NCI-H1092 treated with DMSO at 0.1 percent for 48 hours (cell line): ENCODE measurements around the gene PARVG.

ENCODE experiments used
- DNase-seq: peaks from one replicate; lab custom pipeline; 2025; lab: John Stamatoyannopoulos, UW

The PARVG gene

DNA sequence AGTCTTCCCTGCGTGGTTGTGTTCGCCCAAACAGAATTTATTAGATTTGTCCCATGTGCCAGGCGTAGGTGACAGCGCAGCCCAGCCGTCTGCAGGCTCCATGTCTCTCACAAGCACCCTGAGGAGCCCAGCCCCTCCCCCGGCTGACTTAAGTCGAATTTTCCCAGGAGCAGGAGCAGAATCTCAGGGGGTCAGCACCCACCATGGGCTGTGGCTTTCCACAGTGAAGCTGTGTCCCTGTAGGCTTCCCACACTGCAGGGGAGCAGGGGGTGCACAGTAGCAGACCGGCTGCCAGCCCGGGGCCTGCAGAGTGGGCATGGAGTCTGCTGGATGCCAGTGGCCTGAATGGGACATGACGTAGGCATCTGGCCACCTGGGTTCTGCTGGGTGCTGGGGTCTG is 16.0 kb downstream of the PARVG start:
- DNase-seq = no peak

DNA sequence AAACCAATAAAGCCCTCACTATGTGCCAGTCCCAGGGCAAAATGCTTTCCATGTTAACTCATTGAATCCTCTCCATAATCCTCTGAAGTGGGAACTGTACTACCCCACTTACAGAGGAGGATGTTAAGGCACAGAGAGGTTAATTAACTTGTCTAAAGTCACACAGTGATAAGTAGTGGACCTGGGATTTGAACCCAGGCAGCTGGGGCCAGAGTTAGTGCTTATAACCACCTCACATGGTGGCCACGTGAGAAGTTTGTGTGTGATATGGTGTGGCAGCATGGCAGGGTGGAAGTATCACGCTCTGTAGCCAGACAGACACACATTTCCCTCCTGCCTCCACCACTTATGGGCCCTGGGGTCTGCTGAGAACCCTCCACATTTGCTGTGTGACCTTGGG is 16.5 kb downstream of the PARVG start:
- DNase-seq = no peak

DNA sequence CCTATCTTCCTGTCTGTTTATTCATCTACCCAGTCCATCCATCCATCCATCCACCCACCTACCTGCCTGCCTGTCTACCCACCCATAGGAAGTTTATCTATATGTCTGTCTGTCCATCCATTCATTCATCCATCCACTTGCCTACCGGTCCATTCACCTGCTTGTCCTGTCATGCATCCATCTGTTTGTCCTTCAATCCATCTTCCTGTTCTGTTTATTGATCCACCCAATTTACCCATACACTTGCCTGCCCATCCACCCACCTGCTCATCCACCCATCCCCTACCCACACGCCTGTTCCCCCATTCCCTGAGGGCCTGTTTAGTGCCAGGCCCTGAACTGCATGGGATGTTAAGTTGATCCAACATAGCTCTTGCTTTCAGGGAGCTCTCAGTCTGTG is 18.4 kb downstream of the PARVG start:
- DNase-seq = no peak

DNA sequence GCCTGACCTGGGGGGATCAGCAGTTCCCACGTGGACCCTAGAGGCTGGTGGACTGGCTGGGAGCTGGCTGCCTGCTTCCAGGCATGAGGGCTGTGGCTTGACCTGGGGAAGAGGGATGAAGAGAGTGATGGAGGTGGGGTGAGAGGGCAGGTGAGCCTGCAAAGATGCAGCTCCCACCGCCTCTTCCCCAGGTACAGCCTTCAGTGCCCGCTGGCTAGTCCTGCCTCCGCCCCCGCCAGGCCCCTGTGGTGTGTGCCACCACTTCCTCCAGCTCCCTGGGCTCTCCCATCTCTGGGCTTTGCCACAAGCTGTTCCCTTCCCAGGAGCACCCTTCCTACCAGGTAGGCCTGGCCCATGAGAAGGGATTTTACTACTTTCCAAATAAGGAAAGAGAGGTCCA is 19.1 kb downstream of the PARVG start:
- no peak for DNase-seq

DNA sequence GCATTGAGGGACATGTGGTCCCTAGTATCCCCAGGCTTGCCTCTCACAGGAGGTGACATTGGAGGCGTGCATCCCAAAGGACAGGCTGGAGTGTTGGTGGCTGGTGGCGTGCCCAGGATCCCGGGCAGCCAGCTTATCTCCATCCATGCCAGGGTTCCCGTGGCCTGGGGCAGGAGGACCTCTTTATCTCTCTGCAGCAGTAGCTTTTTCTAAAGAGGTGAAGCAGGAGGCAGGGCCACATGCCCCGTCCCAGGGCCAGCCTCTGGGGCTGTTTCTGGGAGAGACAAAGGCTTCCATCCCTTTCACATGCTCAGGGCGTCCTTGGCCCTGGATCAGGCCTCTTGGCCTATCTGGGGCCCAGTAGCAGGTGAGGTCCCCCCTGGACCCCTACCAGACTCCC is 19.7 kb downstream of the PARVG start:
- no peak for DNase-seq

DNA sequence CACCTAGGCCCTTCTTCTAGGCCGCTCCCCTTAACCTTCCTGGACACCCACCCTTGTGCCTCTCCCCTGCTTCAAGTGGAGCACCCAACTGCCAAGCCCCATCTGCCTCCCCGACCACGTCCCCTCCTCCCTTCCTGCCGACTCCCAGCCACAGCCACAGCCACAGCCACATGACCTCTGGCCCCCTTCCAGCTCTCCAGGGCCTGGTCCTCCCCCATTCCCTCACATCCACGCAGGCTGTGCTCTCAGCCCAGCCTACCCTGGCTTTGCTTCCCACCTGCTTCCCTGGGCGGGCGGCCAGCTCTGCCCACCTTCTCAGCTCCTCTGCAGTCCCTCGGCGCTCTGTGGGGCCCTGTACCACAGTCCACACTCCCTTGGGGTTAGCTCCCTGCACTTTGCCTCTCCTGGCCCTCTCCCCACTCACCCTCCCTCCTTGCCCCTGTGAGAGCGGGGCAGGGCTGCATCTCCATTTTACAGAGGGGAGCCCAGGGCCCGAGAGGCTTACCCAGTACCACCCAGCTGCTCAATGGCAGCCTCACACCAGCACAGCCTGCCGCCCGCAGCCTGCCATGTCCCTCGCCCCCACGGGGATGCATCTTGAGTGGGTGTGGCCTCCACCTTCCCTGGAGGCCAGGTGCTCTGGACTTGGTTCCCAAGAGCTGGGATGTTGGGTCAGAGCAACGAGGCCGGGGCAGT is 20.3 kb downstream of the PARVG start:
- DNase-seq = no peak

DNA sequence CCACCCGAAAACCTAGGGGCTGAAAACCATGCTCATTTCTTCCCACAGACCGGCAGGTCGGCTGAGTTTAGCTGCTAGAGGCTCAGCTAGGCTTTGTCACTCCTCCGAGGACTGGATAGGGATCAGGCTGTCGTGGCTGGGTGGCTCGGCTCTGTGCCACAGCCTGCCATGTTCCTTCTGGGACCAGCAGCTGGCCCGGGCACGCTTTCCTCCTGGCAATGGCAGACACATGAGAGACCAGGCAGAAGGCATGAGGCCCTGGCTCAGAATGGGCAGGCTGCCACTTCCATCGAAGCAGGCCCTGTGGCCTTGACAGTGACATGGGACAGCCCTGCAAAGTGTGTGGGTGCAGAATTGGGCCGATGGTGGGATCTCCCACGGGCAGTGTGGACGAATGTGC is 20.9 kb downstream of the PARVG start:
- DNase-seq = no peak

DNA sequence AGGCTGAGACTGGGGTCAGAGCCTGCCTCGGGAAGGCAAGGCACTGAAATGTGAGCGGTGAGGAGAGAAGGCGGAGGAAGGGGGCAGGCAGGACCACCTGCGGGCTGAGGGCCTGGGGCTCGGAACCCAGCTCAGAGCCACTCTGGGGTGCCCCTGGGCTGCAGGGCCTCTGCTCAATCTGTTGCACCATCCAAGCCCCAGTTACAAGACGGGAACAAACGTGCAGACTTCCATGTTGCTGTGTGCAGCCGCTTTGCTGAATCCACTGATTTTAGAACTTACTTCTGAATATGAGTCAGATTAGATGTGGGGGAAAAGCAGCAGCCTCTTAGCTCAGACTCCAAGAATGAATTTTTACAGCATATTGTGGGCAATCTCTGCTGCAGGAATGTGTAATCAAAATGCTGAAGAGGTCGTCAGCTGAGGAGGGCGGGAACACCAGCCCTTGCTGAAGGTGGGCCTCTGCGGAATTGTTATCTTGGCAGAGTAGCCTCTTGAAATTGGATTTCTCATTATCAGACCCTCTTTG is 21.6 kb downstream of the PARVG start:
- no peak for DNase-seq

DNA sequence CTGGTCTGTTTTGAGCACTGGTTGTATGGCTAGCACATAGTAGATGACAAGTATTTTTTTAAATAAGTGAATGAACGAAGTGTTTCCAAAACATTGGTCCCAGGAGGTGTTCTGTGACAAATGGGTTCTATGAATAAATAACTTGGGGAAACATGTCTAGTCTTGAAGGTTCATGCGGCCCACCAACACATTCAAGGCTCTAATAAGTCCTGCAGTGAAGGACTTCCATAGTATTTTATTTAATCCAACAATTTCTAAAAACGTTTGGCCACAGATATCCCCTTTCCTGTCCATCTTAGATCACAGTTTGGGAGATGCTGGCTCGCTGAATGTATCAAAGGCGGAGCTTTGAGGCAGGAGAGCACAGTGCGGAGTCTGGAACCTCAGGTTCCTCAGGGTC is 22.5 kb downstream of the PARVG start:
- DNase-seq = no peak

DNA sequence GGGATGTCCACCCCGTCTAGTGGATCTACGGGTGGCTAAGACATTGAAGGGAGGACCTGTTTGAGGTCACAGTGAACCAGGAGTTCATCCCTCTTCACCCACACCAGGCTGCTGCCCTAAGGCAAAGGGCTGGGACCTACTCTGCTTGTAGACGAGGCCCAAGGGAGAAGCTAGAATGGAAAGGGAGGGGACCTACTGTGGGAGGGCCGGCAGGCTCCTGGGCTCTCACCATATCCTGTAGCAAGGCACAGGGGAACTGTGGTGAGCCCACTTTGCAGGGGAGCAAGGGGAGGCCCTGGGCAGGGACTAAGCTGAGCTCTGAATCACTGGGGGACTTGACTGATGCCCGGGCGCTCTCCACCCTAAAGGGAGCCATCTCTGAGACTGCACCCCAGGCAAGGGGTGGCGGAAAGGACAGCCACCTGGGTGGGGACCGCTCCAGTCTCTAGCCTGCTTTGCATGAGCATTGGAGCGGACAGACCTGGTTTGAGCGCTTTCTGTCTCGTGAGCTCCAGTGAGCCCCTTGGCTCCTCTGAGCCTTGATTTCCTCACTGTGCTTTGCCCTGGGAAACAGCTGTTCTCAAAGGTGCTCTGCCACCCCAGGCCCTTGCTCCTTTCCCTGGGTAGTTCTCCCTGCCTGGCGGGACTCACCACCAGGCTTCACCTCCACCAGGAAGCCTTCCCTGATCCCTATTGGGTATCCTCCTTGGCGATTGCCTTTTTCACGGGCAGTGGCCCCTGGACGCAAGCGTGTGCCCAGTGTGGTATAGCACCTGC is 24.2 kb downstream of the PARVG start:
- no peak for DNase-seq

DNA sequence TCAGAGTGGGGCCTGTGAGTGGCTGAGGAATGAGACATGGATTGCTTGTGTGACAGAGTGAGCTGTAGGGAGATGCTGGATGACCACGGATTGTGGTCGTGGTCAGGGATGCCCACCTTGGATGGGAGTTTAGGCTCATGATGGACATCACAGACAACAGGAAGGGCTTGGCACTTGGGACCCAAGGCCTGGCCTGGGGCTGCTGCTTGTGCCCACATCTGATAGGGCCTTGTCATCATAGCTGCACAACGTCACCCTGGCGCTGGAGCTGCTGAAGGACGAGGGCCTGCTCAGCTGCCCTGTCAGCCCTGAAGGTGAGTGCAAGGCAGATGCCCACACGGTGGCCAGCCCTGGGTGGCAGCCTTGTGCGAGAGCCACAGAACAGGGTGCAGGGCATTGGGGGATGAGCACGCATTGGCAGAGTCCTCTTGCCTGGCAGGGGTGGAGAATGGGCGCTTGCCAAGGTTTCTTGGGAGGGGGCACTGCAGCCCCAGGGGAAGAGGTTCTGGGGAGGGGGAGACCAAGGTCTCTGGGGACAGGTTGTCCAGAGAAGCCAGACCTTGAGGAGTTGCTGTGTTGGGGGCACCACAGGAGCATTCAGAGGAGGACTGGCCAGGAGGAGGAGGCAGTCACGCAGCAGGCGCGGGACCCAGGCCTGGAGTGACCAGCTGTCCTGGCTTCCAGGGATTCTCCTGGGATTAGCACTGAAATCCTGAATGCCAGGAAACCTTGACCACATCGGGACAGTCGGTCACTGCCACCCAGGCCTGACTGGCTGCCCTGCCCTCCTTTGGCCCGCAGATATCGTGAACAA is 25.0 kb downstream of the PARVG start:
- DNase-seq = no peak

DNA sequence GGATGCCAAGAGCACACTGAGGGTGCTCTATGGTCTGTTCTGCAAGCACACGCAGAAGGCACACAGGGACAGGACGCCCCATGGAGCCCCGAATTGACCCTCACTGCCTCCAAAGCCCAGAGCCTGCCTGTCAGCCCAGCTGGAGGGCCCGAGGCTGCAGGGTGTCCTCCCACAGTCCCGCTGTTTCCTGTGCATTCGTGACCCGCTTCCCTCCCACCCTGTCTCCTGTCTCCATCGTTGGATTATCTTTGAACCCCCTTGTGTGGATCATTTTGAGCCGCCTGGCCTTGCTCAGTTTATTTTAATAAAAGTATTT is 25.6 kb downstream of the PARVG start:
- DNase-seq = no peak

DNA sequence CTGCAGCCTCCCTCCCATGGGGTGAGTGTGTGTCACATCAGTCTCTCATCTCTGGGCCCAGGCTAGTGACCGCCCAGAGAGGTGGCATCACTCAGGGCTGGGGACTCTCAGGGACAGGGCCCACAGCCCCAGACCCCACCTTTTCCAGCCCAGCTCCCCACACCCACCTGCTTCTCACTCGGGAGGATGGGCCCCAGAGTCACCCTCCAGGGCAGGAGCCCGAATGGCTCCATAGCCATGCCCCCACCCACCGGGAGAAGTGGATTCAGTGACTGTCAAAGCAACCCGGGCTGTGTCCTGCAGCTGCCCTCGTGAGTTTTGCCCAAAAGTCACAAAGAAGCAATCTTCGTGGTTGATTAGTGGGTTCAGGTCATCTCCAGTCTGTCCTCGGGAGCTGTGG is 26.0 kb downstream of the PARVG start:
- DNase-seq = no peak

DNA sequence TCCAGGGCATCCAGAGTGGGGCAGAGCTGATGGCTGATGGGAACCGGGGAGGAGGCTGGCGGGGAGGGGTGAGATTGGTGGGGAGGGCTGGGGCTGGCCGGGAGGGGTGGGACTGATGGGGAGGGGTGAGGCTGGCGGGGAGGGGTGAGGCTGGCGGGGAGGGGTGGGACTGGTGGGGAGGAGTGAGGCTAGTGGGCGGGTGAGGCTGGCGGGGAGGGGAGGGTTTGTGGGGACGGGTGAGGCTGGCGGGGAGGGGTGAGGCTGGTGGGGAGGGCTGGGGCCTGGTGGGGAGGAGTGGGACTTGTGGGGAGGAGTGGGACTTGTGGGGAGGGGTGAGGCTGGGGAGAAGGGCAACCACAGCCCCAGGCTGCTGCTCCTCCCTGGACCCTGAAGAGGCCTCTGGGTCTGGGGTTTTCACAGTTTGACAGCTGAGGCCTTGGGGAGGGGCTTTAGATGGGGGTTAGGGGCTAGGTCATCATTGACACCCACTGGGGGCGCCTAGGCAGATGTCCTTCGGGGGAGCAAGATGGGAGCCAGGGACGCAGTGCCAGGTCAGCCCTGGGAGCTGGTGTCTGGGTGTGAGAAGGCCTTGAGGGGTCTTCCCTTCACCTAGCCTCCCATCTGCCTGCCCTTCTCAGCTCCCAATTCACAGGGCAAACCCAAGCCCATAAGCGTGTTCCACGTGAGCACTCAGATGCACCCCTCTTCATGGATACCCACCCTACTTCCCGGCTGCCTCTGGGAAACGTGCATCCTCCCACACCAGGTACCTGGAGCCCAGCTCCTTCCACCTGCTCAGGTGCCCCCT is 26.7 kb downstream of the PARVG start:
- DNase-seq = no peak

DNA sequence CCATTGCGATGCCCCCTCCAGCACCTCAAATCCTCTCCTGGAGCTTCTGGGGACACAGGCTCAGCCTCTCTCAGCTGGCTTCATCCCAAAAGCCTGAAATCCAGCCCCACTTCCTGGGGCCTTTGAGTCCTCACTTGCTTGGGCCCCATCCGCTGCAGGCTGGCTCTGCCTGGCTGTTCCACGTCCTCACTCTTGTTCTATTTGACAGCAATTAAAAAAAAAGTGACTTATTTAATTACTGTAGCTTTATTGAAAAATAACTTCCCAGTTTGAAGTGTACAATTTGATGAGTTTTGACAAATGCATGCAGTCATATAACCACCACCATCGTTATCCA is 27.2 kb downstream of the PARVG start:
- DNase-seq = no peak

DNA sequence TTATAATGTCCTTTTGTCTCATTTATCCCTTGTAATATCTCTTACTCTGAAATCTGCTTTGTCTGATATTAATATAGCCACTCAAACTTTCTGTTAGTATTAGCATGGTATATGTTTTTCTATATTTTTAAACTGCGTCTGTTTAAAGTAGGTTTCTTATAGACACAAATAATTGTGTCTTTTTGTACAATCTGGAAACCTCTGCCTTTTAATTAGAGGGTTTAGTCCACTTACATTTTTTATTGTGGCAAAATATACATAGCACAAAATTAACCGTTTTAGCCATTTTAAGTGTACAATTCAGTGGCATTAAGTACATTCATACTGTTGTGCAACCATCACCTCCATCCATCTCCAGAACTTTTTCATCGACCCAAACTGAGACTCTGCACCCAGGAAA is 28.6 kb downstream of the PARVG start:
- DNase-seq = no peak

DNA sequence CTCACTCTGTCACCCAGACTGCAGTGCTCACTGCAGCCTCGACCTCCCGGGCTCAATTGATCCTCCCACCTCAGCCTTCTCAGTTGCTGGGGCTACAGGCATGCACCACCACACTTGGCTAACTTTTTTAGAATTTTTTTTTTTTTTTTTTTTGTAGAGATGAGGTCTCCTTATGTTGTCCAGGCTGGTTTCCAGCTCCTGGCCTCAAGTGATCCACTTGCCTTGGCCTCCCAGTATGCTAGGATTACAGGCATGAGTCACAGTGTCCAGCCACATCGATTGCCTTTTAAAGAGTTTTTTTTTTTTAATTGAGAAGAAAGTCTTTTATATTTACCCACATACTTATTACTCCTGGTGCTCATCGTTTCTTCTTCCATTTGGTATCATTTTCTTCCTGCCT is 30.0 kb downstream of the PARVG start:
- DNase-seq = no peak

DNA sequence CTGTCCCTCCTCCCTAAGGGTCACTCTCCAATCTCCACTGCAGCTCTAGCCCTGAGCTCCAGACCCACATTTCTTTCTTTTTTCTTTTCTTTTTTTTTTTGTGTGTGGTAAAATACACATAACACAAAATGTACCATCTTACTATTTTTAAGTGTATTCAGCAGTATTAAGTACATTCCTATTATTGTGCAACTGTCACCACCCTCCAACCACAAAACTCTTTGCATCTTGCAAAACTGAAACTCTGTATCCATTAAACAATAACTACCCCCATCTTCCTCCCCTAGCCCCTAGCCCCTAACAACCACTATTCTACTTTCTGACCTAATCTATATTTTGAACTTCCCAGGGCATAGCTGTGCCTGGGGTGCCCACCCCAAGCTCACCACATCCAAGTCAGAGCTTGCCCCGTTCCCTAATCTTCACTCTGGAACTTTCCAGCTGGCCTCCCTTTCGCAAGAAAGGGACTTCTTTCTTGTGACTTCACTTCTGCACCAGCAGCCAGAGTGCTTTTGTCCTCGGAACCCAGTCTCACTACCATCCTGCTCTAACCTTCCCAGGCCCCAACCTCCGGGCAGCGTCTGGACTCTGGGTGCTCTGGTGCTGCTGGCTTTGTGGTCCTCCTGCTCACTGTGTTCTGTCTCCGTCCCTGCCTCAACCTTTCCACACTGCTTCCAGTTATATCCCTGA is 30.7 kb downstream of the PARVG start:
- DNase-seq = no peak

DNA sequence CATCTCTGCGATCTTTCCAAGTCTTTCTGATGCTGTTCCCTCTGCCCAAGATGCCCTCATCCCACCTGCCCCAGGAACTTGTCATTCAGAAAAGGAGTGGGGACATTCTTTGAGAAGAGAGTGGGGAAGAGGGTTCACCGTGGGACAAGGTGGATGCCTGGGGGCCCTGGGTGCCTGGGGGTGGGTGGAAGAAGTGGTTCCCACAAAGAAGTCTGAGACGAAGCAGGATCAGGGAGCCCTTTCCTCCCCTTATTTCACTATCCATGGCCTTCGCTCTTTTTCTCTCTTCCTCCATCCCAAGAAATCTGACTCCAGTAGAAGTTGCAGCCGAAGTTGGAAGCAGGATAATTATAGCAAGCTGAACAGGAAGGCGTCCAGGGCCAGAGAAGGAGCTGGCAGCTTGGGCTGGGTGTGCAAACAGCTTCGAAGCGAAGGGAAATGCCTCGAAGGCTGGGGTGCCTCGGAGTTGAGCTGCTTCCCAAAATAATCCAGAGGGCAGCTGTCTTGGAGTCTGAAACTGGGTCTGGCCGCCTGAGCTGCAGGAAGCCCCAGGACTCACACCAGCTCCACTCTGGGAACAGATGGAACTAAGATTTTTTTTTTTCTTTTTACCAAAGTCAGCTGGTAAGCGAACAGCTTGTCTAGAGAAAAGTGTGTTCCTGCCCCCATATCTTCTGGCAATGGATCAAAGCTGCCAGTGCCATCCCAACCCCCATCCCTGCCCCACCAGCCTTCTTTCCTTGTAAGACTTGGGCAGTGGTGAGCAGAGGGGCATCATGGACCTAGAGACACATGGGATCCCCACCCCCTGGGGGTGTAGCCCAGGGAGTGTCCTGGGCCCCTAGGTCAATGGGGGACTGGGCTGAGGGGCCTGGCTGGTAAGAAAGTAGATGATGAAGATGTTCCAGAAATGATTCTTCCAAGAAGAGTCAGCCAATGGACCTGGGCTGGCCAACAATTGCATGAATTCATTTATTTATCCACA is 31.5 kb downstream of the PARVG start:
- no peak for DNase-seq

DNA sequence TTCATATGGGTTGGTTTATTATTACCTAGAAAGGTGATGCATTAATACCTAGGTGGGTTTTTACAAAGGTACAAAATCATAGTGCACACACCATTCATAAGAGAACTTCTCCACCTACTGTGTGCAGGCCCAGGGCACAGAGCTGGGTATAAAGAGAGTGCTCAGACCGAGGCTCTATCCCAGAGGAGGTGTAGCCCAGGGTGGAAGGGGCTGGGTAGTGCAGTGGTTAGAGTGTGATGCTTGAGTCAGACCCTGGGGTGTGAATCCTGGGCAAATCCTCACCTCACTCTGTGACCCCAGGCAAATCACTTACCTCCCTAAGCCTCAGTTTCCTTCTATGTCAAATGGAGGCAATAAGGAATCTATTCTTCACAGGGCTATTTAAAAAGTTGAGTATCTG is 32.2 kb downstream of the PARVG start:
- no peak for DNase-seq
